Erythroblast (primary cell): ENCODE results near the gene ZNF180.

Experiments
- GATA1 ChIP-seq: IDR thresholded peaks from 2 replicates; pipeline ENCODE4 v1.6.1; 2011; ENCODE audit warnings: low read depth, mild to moderate bottlenecking, control low read depth, low read length, moderate library complexity
- POLR2A ChIP-seq: IDR thresholded peaks from 2 replicates; pipeline ENCODE4 v1.6.1; 2011; ENCODE audit warnings: mild to moderate bottlenecking, low read length

GRCh38 chr19:44435441-44435840 is 64.9 kb downstream of the ZNF180 start:
- TF ChIP-seq POLR2A (no peak), GATA1 (no peak)
